Activated CD8-positive, alpha-beta T cell treated with anti-CD3 and anti-CD28 coated beads, Interleukin-2, amount 10 ng/mL, durations not matched to agents 7 days and 5 days (primary cell): ENCODE data around the gene TCTA. TPM values are rescaled to one million over a fixed set of nuclear protein-coding genes. Genes with fewer than 3 reads are reported as not detected.
A peak's percentile ranks its signal among the peaks of the same experiment; 100 is the strongest.

Experiments
- ATAC-seq: fragments of 150-1000 bp; cut with Tn5 transposase; one replicate; pipeline ENCODE4 v1.10.0; 2021; ENCODE audit warnings: moderate library complexity
- CTCF ChIA-PET: fragments of 350-600 bp; sonication (Branson Sonifier 250); formaldehyde crosslinking; loops from one replicate; lab custom pipeline; 2021; ENCODE audit warnings: antibody characterized with exemption; lab: Charles Lee
- POLR2A ChIA-PET: fragments of 350-600 bp; sonication (Branson Sonifier 250); formaldehyde crosslinking; loops from one replicate; lab custom pipeline; 2021; ENCODE audit warnings: antibody characterized with exemption; lab: Charles Lee
- DNase-seq: peaks from one replicate; pipeline ENCODE4 v3.0.0-alpha.2; 2020
- H3K27ac Mint-ChIP-seq: one replicate; pipeline ENCODE4 v1.8.0; 2021; ENCODE audit warnings: mild to moderate bottlenecking, mixed read lengths
- H3K27me3 Mint-ChIP-seq: one replicate; pipeline ENCODE4 v1.8.0; 2021; ENCODE audit warnings: low read depth, mixed read lengths
- H3K36me3 Mint-ChIP-seq: one replicate; pipeline ENCODE4 v1.8.0; 2021; ENCODE audit warnings: low read depth, mixed read lengths
- H3K4me1 Mint-ChIP-seq: one replicate; pipeline ENCODE4 v1.8.0; 2021; ENCODE audit warnings: low read depth, mixed read lengths
- H3K4me3 Mint-ChIP-seq: one replicate; pipeline ENCODE4 v1.8.0; 2021; ENCODE audit warnings: mild to moderate bottlenecking, mixed read lengths
- H3K9me3 Mint-ChIP-seq: one replicate; pipeline ENCODE4 v1.8.0; 2022; ENCODE audit warnings: mixed read lengths; ENCODE audit not compliant: insufficient read depth
- total RNA-seq, 2 experiments: library from RNA; stranded (reverse); gene quantifications; one replicate each; pipeline ENCODE4 v1.2.3, GENCODE V29; 2021

The TCTA gene, protein sequence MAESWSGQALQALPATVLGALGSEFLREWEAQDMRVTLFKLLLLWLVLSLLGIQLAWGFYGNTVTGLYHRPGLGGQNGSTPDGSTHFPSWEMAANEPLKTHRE
- 10 to 100 TPM; 19.6 to 25.2 TPM for total RNA-seq

DNA sequence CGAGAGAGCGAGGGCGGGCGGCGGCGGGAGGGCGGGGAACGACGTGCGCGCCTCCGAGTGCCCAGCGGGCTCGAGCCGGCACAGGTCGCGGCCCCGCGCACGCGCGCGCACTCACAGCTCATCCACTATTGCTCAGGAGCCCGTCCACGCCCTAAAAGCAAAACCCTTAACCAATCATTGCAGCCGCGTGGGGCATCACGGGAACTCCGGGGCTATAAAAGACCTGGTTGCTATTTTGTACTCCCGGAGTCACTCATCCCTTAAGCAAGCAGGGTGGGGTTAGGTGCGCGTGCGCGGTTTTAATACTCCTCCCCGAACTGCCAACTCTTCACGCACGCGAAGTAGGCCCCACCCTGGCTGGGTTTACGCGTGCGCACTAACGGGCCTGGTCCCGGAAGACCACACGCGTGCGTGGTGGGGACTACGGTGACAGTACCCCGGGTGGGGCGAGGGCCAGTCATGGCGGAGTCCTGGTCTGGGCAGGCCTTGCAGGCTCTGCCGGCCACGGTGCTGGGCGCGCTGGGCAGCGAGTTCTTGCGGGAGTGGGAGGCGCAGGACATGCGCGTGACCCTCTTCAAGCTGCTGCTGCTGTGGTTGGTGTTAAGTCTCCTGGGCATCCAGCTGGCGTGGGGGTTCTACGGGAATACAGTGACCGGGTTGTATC is at the start of gene TCTA, which contains the start of gene RHOA:
TSS of gene TCTA (plus strand) at position 456 of the 664 bp plus-strand sequence. CDS start at position 460, 4 bp downstream.
TSS of gene RHOA (minus strand) at position 9 of the 664 bp plus-strand sequence. CDS start 36,387 bp downstream, outside the sequence.
- Mint-ChIP-seq H3K27me3 (peaks cover 1% of the 10 kb centered on the region), H3K36me3 (peaks cover 61% of the 10 kb centered on the region), H3K4me3 (peak within 1 kb of the TSS; percentile 86), H3K9me3 (no peaks in the 10 kb centered on the region), H3K27ac (peak within 1 kb of the TSS; percentile 95), H3K4me1 (peaks cover 64% of the 10 kb centered on the region)
- CTCF ChIA-PET, result interaction anchor here (1.0 to 1.9 kb wide), 4 partner anchors 17 to 73 kb away, joined by 3 to 16 read pairs (median 6); partner anchors contain the start of genes NICN1 and USP4
- peak; percentile 87 for ATAC-seq
- POLR2A ChIA-PET, result interaction anchor here (0.5 to 7.1 kb wide), 27 partner anchors 9 to 403 kb away, joined by 3 to 107 read pairs (median 4); partner anchors contain the start of genes DAG1, GPX1, NDUFAF3 and NICN1
- peak; percentile 99 for DNase-seq

DNA sequence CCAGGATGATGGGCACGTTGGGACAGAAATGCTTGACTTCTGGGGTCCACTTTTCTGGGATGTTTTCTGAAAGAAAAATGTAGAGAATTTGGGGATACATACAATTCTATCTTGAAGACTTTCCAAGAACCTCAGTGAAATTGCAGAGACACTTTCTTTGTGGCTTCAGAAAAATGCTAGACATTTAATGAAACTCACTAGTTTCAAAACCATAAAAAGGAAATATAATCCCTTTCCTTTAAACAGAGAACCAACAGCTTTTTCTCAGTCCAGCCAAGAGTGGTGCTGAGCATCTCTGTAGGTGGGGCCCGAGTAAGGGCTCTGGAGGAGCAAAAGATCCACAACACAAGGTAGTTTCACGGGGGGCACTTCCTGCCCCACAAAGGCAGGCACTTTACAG is 49.7 kb upstream of the TCTA start:
- DNase-seq, result no peak
- Mint-ChIP-seq H3K27me3 (no peaks in the 10 kb centered on the region), H3K4me3 (no peak overlapping the region), H3K9me3 (no peaks in the 10 kb centered on the region), H3K4me1 (peaks cover 38% of the 10 kb centered on the region), H3K27ac (peak overlapping the region; percentile 75), H3K36me3 (peaks cover 68% of the 10 kb centered on the region)
- ATAC-seq, result no peak
- ChIA-PET CTCF (interaction anchor here (1.0 to 7.9 kb wide), 3 partner anchors 17 to 86 kb away, joined by 3 to 53 read pairs (median 6); partner anchors contain the start of gene USP4), POLR2A (interaction anchor here (3.2 kb wide), 1 partner anchor 22 kb away, joined by 11 read pairs; the partner anchor contains the start of gene USP4)

GRCh38 chr3:49370585-49371290 is 41.5 kb upstream of the TCTA start:
- Mint-ChIP-seq H3K4me1 (peaks cover 23% of the 10 kb centered on the region), H3K9me3 (no peaks in the 10 kb centered on the region), H3K27ac (peak overlapping the region; percentile 44), H3K36me3 (peaks cover 69% of the 10 kb centered on the region), H3K27me3 (no peaks in the 10 kb centered on the region), H3K4me3 (no peak overlapping the region)
- ChIA-PET POLR2A (interaction anchor here (1.1 to 1.9 kb wide), 2 partner anchors 9 to 41 kb away, joined by 3 to 5 read pairs; partner anchors contain the start of gene RHOA), CTCF (no interaction called here)
- no peak for DNase-seq
- no peak for ATAC-seq

GRCh38 chr3:49371946-49372345 is 40.3 kb upstream of the TCTA start:
- ChIA-PET POLR2A (interaction anchor here (0.6 to 1.1 kb wide), 2 partner anchors 10 to 32 kb away, joined by 3 read pairs; partner anchors contain the start of gene USP4), CTCF (no interaction called here)
- Mint-ChIP-seq H3K27ac (no peak overlapping the region), H3K4me3 (no peak overlapping the region), H3K4me1 (peaks cover 22% of the 10 kb centered on the region), H3K9me3 (no peaks in the 10 kb centered on the region), H3K36me3 (peaks cover 61% of the 10 kb centered on the region), H3K27me3 (no peaks in the 10 kb centered on the region)
- ATAC-seq, result no peak
- DNase-seq, result no peak

DNA sequence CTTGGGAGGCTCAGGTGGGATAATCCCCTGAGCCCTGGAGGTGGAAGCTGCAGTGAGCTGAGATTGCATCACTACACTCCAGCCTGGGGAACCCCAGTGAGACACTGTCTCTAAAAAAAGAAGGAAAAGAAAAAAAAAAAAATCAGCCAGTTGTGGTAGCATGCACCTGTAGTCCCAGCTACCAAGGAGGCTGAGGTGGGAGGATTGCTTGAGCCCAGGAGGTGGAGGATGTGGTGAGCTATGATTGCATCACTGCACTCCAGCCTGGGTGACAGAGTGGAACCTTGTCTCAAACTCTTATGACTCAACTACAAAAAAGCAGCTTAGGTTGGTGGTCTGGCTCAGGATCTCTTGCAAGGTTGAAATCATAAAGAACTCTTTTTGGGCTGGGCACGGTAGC is 34.7 kb upstream of the TCTA start:
- ATAC-seq (peak; percentile 88), DNase-seq (peak; percentile 76)
- Mint-ChIP-seq H3K27me3 (no peaks in the 10 kb centered on the region), H3K4me3 (no peak overlapping the region), H3K27ac (peak overlapping the region; percentile 83), H3K4me1 (peaks cover 28% of the 10 kb centered on the region), H3K9me3 (no peaks in the 10 kb centered on the region), H3K36me3 (peaks cover 56% of the 10 kb centered on the region)
- POLR2A ChIA-PET, result interaction anchor here (0.6 to 0.7 kb wide), 2 partner anchors 13 to 15 kb away, joined by 3 to 4 read pairs; no protein-coding TSS in a partner anchor
- CTCF ChIA-PET, result interaction anchor here (0.6 to 1.8 kb wide), 5 partner anchors 18 to 297 kb away, joined by 3 to 5 read pairs (median 4); partner anchors contain the start of gene USP4

DNA sequence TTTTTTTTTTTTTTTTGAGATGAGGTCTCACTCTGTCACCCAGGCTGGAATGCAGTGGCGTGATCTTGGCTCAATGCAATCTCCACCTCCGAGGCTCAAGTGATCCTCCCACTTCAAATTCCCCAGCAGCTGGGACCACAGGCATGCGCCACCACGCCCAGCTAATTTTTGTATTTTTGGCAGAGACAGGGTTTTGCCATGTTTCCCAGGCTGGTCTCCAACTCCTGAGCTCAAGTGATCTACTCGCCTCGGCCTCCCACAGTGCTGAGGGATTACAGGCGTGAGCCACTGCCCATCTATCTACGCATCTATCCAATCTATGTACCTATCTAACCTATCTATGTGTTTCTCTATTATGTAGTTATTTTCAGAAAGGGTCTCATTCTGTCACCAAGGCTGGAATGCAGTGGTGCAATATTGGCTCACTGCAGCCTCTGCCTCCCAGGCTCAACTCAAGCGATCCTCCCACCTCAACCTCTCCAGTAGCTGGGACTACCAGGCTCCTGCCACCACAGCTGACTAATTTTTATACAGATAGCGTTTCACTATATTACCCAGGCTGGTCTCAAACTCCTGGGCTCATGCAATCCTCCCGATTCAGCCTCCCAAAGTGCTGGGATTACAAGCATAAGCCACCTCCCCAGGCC is 33.9 kb upstream of the TCTA start:
- Mint-ChIP-seq H3K36me3 (peaks cover 50% of the 10 kb centered on the region), H3K9me3 (no peaks in the 10 kb centered on the region), H3K4me3 (no peak overlapping the region), H3K27ac (peak overlapping the region; percentile 20), H3K4me1 (peaks cover 27% of the 10 kb centered on the region), H3K27me3 (no peaks in the 10 kb centered on the region)
- ATAC-seq, result no peak
- POLR2A ChIA-PET, result no interaction called here
- CTCF ChIA-PET, result interaction anchor here (1.0 to 1.8 kb wide), 3 partner anchors 19 to 38 kb away, joined by 3 to 5 read pairs (median 4); partner anchors contain the start of gene USP4
- DNase-seq, result no peak

DNA sequence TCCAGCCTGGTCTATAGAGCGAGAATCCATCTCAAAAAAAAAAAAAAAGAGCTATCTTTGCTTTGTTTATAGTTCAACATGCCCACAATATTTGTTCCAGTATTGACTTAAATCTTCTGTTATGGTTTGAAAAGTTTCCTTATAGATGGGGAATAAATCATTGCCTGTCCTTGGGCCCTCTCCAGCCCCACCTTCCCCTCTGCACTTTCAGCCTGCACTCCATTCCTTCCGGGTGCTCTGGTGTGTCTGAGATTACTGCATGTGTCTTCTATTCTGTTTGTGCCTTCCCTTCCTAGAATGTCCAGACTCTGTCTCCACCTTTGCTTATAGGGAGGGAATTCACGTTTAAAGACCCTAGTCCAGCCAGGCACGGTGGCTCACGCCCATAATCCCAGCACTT is 28.8 kb upstream of the TCTA start:
- peaks cover 31% of the 10 kb centered on the region for H3K36me3 Mint-ChIP-seq
- CTCF ChIA-PET, result no interaction called here
- H3K4me3 Mint-ChIP-seq, result no peak overlapping the region
- H3K27ac Mint-ChIP-seq, result no peak overlapping the region
- no peak for DNase-seq
- no peaks in the 10 kb centered on the region for H3K9me3 Mint-ChIP-seq
- H3K4me1 Mint-ChIP-seq, result peaks cover 33% of the 10 kb centered on the region
- H3K27me3 Mint-ChIP-seq, result no peaks in the 10 kb centered on the region
- POLR2A ChIA-PET, result no interaction called here
- no peak for ATAC-seq

DNA sequence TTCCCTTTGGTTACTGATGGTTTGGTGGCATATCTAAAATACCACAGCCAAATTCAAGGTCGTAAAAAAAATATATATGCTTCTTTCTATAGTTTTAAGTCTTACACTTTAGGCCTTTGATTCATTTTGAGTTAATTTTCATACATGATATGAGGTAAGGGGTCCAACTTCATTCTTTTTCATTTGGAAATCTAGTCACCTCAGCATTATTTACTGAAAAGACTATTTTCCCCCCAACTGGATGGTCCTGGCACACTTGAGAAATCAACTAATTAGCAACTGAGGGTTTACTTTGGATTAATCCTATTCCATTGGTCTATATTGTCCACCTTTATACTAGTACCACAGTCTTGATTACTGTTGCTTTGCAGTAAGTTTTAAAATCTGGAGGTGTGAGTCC is 26.6 kb upstream of the TCTA start:
- ATAC-seq (no peak), DNase-seq (no peak)
- no peak overlapping the region for H3K4me3 Mint-ChIP-seq
- ChIA-PET CTCF (interaction anchor here (0.8 kb wide), 1 partner anchor 46 kb away, joined by 3 read pairs; the partner anchor contains the start of gene USP4), POLR2A (no interaction called here)
- H3K36me3 Mint-ChIP-seq, result peaks cover 22% of the 10 kb centered on the region
- H3K27ac Mint-ChIP-seq, result no peak overlapping the region
- H3K27me3 Mint-ChIP-seq, result no peaks in the 10 kb centered on the region
- H3K4me1 Mint-ChIP-seq, result peaks cover 27% of the 10 kb centered on the region
- no peaks in the 10 kb centered on the region for H3K9me3 Mint-ChIP-seq

DNA sequence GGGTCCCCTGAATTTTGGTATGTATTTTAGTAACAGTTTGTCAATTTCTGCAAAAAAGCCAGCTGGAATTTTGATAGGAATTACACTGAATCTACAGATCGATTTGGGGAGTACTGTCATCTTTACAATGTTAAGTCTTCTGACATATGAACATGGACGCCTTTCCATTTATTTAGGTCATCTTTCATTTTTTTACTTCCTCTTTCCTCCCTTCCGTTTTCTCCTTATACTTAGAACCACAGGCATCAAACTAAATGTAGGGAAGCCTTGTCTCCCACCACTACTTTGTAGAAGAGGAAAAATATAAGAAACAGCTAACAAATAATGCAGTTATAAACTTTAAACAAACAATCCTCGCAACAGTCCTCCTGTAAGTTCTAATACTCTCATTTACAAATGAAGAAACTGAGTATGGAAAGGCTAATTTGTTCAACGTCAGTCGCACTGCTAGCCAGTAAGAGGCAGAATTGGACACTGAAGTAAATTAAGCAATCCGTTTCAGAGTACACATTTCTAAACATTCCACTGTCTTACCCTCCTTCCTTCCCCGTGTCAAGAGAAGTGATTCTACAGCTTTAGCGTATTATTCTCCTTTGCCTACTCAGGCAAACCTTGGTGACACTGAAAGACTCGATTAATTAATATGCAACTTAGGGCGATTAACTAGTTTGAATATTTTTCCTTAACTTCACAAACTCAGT is 26.0 kb upstream of the TCTA start:
- DNase-seq, result no peak
- no peaks in the 10 kb centered on the region for H3K9me3 Mint-ChIP-seq
- H3K4me3 Mint-ChIP-seq, result no peak overlapping the region
- ChIA-PET POLR2A (no interaction called here), CTCF (interaction anchor here (0.8 kb wide), 1 partner anchor 46 kb away, joined by 3 read pairs; the partner anchor contains the start of gene USP4)
- H3K27me3 Mint-ChIP-seq, result no peaks in the 10 kb centered on the region
- no peak for ATAC-seq
- H3K36me3 Mint-ChIP-seq, result peaks cover 22% of the 10 kb centered on the region
- no peak overlapping the region for H3K27ac Mint-ChIP-seq
- H3K4me1 Mint-ChIP-seq, result peaks cover 27% of the 10 kb centered on the region

DNA sequence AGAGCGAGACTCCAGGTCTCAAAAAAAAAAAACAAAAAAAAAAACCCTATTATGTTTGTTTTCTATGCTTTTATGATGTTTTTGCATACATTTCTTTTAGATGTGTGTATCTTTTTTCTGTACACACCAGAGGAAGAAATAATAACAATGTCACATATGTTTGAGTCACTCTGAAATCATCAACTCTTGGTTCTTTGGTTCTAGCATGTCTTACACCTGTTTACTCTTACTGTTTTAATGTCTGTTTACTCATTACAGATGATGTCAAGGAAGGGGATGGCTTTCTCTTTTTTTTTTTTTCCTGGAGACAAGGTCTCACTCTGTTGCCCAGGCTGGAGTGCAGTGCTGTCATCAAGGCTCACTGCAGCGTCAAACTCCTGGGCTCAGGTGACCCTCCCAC is 24.5 kb upstream of the TCTA start:
- Mint-ChIP-seq H3K36me3 (peaks cover 22% of the 10 kb centered on the region), H3K27me3 (no peaks in the 10 kb centered on the region), H3K4me1 (peaks cover 27% of the 10 kb centered on the region), H3K9me3 (no peaks in the 10 kb centered on the region), H3K4me3 (no peak overlapping the region), H3K27ac (peak overlapping the region; percentile 8)
- ChIA-PET CTCF (no interaction called here), POLR2A (no interaction called here)
- ATAC-seq (no peak), DNase-seq (no peak)
